NCI-H748 (cell line): ENCODE results near the gene PTPN13.

Experiments used
- DNase-seq: peaks from one replicate; lab custom pipeline; 2025; ENCODE audit not compliant: unreplicated experiment; lab: John Stamatoyannopoulos, UW

PTPN13 gene

GRCh38 chr4:86848732-86849619 is 254.9 kb downstream of the PTPN13 start, which contains the start of gene SLC10A6:
SLC10A6 (minus strand) TSS chr4:86849384; CDS start chr4:86849115, 269 bp downstream.
- no peak for DNase-seq

GRCh38 chr4:86853209-86853608 is 259.1 kb downstream of the PTPN13 start:
- no peak for DNase-seq

DNA sequence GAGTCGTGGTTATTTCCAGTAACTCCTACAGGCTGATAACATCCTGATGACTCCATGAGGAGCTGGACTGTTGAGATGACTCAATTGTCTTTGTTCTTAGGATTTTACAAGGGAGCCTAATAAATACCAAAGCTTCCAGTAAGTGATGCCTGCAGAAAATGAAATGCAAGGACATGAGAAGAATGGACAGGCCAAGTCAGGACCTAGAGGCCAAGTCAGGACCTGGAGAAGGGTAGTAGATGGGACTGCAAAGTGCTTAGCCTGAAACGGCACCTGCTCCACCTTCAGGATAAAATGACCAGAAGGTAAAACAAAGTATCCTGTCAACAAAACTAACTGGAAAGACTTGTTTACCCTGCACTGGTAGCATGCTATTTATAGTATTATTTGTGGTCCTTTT is 261.5 kb downstream of the PTPN13 start:
- DNase-seq: no peak

- DNase-seq: no peak
These were observed 262.8 kb downstream of the PTPN13 start for GRCh38 chr4:86856896-86857295.

GRCh38 chr4:86857341-86858052 is 263.4 kb downstream of the PTPN13 start:
- DNase-seq: no peak
